WTC11 (cell line): Measurements from ENCODE around the gene NACC2. TPM values are rescaled to one million over a fixed set of nuclear protein-coding genes. Genes with fewer than 3 reads are reported as not detected.

ENCODE experiments used
- ATAC-seq: fragments of 200-7000 bp; cut with Tn5 transposase; 2 replicates; pipeline ENCODE4 v1.10.0; 2021; ENCODE audit warnings: mild to moderate bottlenecking, moderate library complexity
- CTCF ChIA-PET: fragments of 300-600 bp; sonication (Branson Sonifier 250); formaldehyde crosslinking; loops from one replicate; lab custom pipeline; 2021; ENCODE audit warnings: antibody characterized with exemption; lab: Charles Lee
- POLR2A ChIA-PET: fragments of 350-600 bp; sonication (Branson Sonifier 250); formaldehyde crosslinking; loops from one replicate; lab custom pipeline; 2021; ENCODE audit warnings: antibody characterized with exemption; lab: Charles Lee
- DNase-seq: peaks from one replicate; pipeline ENCODE4 v3.0.0; 2021; ENCODE audit warnings: low spot score
- H3K27ac Mint-ChIP-seq: 2 replicates; pipeline ENCODE4 v1.8.0; 2021; ENCODE audit warnings: mixed read lengths
- H3K27me3 Mint-ChIP-seq: 2 replicates; pipeline ENCODE4 v1.8.0; 2021; ENCODE audit warnings: low read depth, mild to moderate bottlenecking, moderate library complexity, mixed read lengths
- H3K36me3 Mint-ChIP-seq: 2 replicates; pipeline ENCODE4 v1.8.0; 2021; ENCODE audit warnings: mixed read lengths
- H3K4me1 Mint-ChIP-seq: 2 replicates; pipeline ENCODE4 v1.8.0; 2022; ENCODE audit warnings: mixed read lengths
- H3K4me3 Mint-ChIP-seq: 2 replicates; pipeline ENCODE4 v1.8.0; 2021; ENCODE audit warnings: mild to moderate bottlenecking, moderate library complexity, mixed read lengths
- H3K9me3 Mint-ChIP-seq: 2 replicates; pipeline ENCODE4 v1.8.0; 2021; ENCODE audit warnings: mixed read lengths
- AFF4 ChIP-seq: sonication (generic); formaldehyde crosslinking; IDR thresholded peaks from 2 replicates; pipeline ENCODE4 v1.8.1; 2023; ENCODE audit warnings: mild to moderate bottlenecking, missing genetic modification reagents, borderline replicate concordance
- AR ChIP-seq: fragments of 250-450 bp; sonication (Bioruptor Pico); IDR thresholded peaks from 2 replicates; pipeline ENCODE4 v1.9.0; 2021; ENCODE audit warnings: mild to moderate bottlenecking
- CDX4 ChIP-seq: fragments of 250-450 bp; sonication (Bioruptor Pico); IDR thresholded peaks from 2 replicates; pipeline ENCODE4 v1.9.0; 2021; ENCODE audit warnings: moderate library complexity, mild to moderate bottlenecking, inconsistent platforms, borderline replicate concordance
- E2F4 ChIP-seq: sonication (generic); formaldehyde crosslinking; IDR thresholded peaks from 2 replicates; pipeline ENCODE4 v1.8.1; 2022; ENCODE audit warnings: low read depth, mild to moderate bottlenecking, moderate library complexity, missing genetic modification reagents, borderline replicate concordance
- GRHL2 ChIP-seq: fragments of 250-450 bp; sonication (Bioruptor Pico); IDR thresholded peaks from 2 replicates; pipeline ENCODE4 v1.8.0; 2022; ENCODE audit warnings: mild to moderate bottlenecking, moderate library complexity; ENCODE audit not compliant: insufficient replicate concordance, severe bottlenecking
- GTF2I ChIP-seq: fragments of 250-450 bp; sonication (Bioruptor Pico); conservative IDR thresholded peaks from 2 replicates; pipeline ENCODE4 v1.4.0; 2021; ENCODE audit warnings: mild to moderate bottlenecking
- IRF2 ChIP-seq: sonication (generic); formaldehyde crosslinking; IDR thresholded peaks from 2 replicates; pipeline ENCODE4 v1.8.0; 2022; ENCODE audit warnings: low read depth, missing genetic modification reagents, borderline replicate concordance
- MAX ChIP-seq: sonication (generic); formaldehyde crosslinking; IDR thresholded peaks from 2 replicates; pipeline ENCODE4 v1.8.0; 2022; ENCODE audit warnings: mild to moderate bottlenecking, missing genetic modification reagents
- MLX ChIP-seq: sonication (generic); formaldehyde crosslinking; IDR thresholded peaks from 2 replicates; pipeline ENCODE4 v1.8.1; 2023; ENCODE audit warnings: mild to moderate bottlenecking, missing genetic modification reagents, moderate library complexity
- MXD4 ChIP-seq: fragments of 250-450 bp; sonication (Bioruptor Pico); IDR thresholded peaks from 2 replicates; pipeline ENCODE4 v1.8.0; 2021; ENCODE audit warnings: mild to moderate bottlenecking, moderate library complexity, borderline replicate concordance
- NR3C1 ChIP-seq: sonication (generic); formaldehyde crosslinking; conservative IDR thresholded peaks from 2 replicates; pipeline ENCODE4 v1.8.1; 2023; ENCODE audit warnings: low read depth, mild to moderate bottlenecking, missing genetic modification reagents
- PRDM15 ChIP-seq: sonication (generic); formaldehyde crosslinking; IDR thresholded peaks from 2 replicates; pipeline ENCODE4 v1.8.0; 2022; ENCODE audit warnings: missing genetic modification reagents
- PREB ChIP-seq: sonication (generic); formaldehyde crosslinking; IDR thresholded peaks from 2 replicates; pipeline ENCODE4 v1.8.1; 2022; ENCODE audit warnings: mild to moderate bottlenecking, missing genetic modification reagents, moderate library complexity, borderline replicate concordance
- RELA ChIP-seq: sonication (generic); formaldehyde crosslinking; IDR thresholded peaks from 2 replicates; pipeline ENCODE4 v1.8.1; 2022; ENCODE audit warnings: missing genetic modification reagents, mild to moderate bottlenecking, borderline replicate concordance
- SMAD3 ChIP-seq: sonication (generic); formaldehyde crosslinking; IDR thresholded peaks from 2 replicates; pipeline ENCODE4 v1.8.0; 2022; ENCODE audit warnings: missing genetic modification reagents, mild to moderate bottlenecking, borderline replicate concordance
- TEAD4 ChIP-seq: sonication (generic); formaldehyde crosslinking; IDR thresholded peaks from 2 replicates; pipeline ENCODE4 v1.8.0; 2022; ENCODE audit warnings: mild to moderate bottlenecking, missing genetic modification reagents
- USF1 ChIP-seq: sonication (generic); formaldehyde crosslinking; IDR thresholded peaks from 2 replicates; pipeline ENCODE4 v1.8.0; 2022; ENCODE audit warnings: mild to moderate bottlenecking, missing genetic modification reagents
- ZNF232 ChIP-seq: sonication (generic); formaldehyde crosslinking; IDR thresholded peaks from 2 replicates; pipeline ENCODE4 v1.8.0; 2022; ENCODE audit warnings: mild to moderate bottlenecking, missing genetic modification reagents
- ZNF396 ChIP-seq: fragments of 250-450 bp; sonication (Bioruptor Pico); IDR thresholded peaks from 2 replicates; pipeline ENCODE4 v1.8.0; 2021; ENCODE audit warnings: mild to moderate bottlenecking, moderate library complexity, borderline replicate concordance
- ZNF671 ChIP-seq: fragments of 250-450 bp; sonication (Bioruptor Pico); IDR thresholded peaks from 2 replicates; pipeline ENCODE4 v1.8.0; 2021; ENCODE audit warnings: mild to moderate bottlenecking
- total RNA-seq: library from RNA; stranded (reverse); gene quantifications from 3 replicates; pipeline ENCODE4 v1.2.3, GENCODE V29; 2021

The NACC2 gene
- total RNA-seq, 1 experiment from 2014 or later: 17.1 TPM

- no peak overlapping the region for H3K4me3 Mint-ChIP-seq
- H3K4me1 Mint-ChIP-seq: peaks cover 14% of the 10 kb centered on the region
- H3K27ac Mint-ChIP-seq: no peak overlapping the region
- ChIA-PET POLR2A (no interaction called here), CTCF (interaction anchor here (1.6 kb wide), 1 partner anchor 13 kb away, joined by 3 read pairs; no protein-coding TSS in a partner anchor)
- H3K9me3 Mint-ChIP-seq: no peaks in the 10 kb centered on the region
- no peaks in the 10 kb centered on the region for H3K27me3 Mint-ChIP-seq
- TF ChIP-seq CDX4 (CRISPR knock-in tag) (no peak), E2F4 (CRISPR knock-in tag) (no peak), USF1 (no peak), IRF2 (no peak), TEAD4 (CRISPR knock-in tag) (no peak), ZNF671 (CRISPR knock-in tag) (no peak), MXD4 (CRISPR knock-in tag) (no peak), MLX (no peak), NR3C1 (CRISPR knock-in tag) (no peak), RELA (no peak), PRDM15 (CRISPR knock-in tag) (no peak), MAX (CRISPR knock-in tag) (no peak), ZNF232 (CRISPR knock-in tag) (no peak), ZNF396 (CRISPR knock-in tag) (no peak), GRHL2 (CRISPR knock-in tag) (no peak), GTF2I (CRISPR knock-in tag) (no peak), PREB (CRISPR knock-in tag) (no peak), AFF4 (no peak), AR (CRISPR knock-in tag) (no peak), SMAD3 (CRISPR knock-in tag) (no peak)
- H3K36me3 Mint-ChIP-seq: no peaks in the 10 kb centered on the region
- ATAC-seq (no peak), DNase-seq (no peak)
These were observed 97.1 kb downstream of the NACC2 start for GRCh38 chr9:135998016-135998380.
